GM12878 (cell line): ENCODE results near the gene GNAQ. TPM values are rescaled to one million over a fixed set of nuclear protein-coding genes. Genes with fewer than 3 reads are reported as not detected.

Experiments used
- KAT2A ChIP-seq: conservative IDR thresholded peaks from 2 replicates; pipeline ENCODE4 v1.6.1; 2011; ENCODE audit warnings: low read depth, low read length; ENCODE audit not compliant: control insufficient read depth
- MYC ChIP-seq: IDR thresholded peaks from 2 replicates; pipeline ENCODE4 v1.6.1; 2011; ENCODE audit warnings: mild to moderate bottlenecking, low read length, moderate library complexity, inconsistent platforms; ENCODE audit not compliant: insufficient read depth, insufficient replicate concordance, insufficient read length, severe bottlenecking
- NBN ChIP-seq: fragments of 450-650 bp; IDR thresholded peaks from 2 replicates; pipeline ENCODE4 v1.6.1; 2016
- SMAD5 ChIP-seq: IDR thresholded peaks from 2 replicates; pipeline ENCODE4 v1.6.1; 2016; ENCODE audit warnings: antibody characterized with exemption, low read depth
- ZBED1 ChIP-seq: IDR thresholded peaks from 2 replicates; pipeline ENCODE4 v1.6.1; 2016; ENCODE audit warnings: borderline replicate concordance
- polyA plus RNA-seq, 11 experiments: library from polyadenylated mRNA; depleted of rRNA in 4 of 11; unstranded in 6 of 11; stranded (reverse) in 5 of 11; fragments of >200 nt; fragmentation: Nextera tagmentation in 4 of 11; fragmentation: Illumina TruSeq in 1 of 11; extraction: Ambion mirVana in 4 of 11; extraction: Trizol in 1 of 11; gene quantifications; 1 replicate in 1 of 11; 2 replicates in 10 of 11; pipeline versions ENCODE4 v1.2.1 to v1.2.3, GENCODE V29; 2011 to 2016; ENCODE audit warnings: inconsistent platforms in 2 of 11, missing spikeins in 2 of 11, low read depth in 1 of 11
- total RNA-seq, 4 experiments: library from RNA; depleted of rRNA in 3 of 4; stranded (reverse); fragments of >200 nt in 3 of 4; fragmentation: Illumina TruSeq in 1 of 4; extraction: Trizol in 1 of 4; gene quantifications; 2 replicates each; pipeline versions ENCODE4 v1.2.1 to v1.2.3, GENCODE V29; 2013 to 2021
- TF ChIP-seq, protein P1 (sequence below): fragments of 450-650 bp; IDR thresholded peaks from 2 replicates; pipeline ENCODE4 v1.6.1; 2016; ENCODE audit warnings: mild to moderate bottlenecking, moderate library complexity, borderline replicate concordance
- TF ChIP-seq, protein P2 (sequence below): fragments of 450-650 bp; conservative IDR thresholded peaks from 2 replicates; pipeline ENCODE4 v1.6.1; 2017; ENCODE audit warnings: mild to moderate bottlenecking, moderate library complexity

GNAQ gene
- total and polyA plus RNA-seq, 10 of the 15 experiments (the other 5 are each of a cell fraction or from before 2014, with no cell fraction given): 0.15 to 47.2 (median 0.49) TPM

DNA sequence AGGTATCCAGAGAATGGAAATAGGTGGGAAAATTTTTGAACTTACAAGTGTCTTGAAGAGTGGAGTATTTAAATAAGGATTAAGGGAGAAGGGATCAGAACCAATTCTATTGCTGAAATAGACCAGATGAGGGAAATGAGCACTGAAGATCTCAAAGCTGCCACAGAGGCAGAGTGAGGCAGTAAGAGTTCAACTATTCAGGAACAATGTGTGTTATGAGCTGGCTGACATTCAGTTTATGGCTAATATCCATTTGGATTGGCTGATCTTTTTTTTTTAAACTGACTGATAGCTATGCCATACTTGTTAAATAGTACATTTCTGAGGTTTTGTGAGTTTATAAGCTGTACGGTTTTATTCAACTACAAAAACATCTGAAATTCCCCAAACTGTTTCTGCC lies 288.2 kb downstream of the GNAQ start (continued):
- TF ChIP-seq, protein P1, sequence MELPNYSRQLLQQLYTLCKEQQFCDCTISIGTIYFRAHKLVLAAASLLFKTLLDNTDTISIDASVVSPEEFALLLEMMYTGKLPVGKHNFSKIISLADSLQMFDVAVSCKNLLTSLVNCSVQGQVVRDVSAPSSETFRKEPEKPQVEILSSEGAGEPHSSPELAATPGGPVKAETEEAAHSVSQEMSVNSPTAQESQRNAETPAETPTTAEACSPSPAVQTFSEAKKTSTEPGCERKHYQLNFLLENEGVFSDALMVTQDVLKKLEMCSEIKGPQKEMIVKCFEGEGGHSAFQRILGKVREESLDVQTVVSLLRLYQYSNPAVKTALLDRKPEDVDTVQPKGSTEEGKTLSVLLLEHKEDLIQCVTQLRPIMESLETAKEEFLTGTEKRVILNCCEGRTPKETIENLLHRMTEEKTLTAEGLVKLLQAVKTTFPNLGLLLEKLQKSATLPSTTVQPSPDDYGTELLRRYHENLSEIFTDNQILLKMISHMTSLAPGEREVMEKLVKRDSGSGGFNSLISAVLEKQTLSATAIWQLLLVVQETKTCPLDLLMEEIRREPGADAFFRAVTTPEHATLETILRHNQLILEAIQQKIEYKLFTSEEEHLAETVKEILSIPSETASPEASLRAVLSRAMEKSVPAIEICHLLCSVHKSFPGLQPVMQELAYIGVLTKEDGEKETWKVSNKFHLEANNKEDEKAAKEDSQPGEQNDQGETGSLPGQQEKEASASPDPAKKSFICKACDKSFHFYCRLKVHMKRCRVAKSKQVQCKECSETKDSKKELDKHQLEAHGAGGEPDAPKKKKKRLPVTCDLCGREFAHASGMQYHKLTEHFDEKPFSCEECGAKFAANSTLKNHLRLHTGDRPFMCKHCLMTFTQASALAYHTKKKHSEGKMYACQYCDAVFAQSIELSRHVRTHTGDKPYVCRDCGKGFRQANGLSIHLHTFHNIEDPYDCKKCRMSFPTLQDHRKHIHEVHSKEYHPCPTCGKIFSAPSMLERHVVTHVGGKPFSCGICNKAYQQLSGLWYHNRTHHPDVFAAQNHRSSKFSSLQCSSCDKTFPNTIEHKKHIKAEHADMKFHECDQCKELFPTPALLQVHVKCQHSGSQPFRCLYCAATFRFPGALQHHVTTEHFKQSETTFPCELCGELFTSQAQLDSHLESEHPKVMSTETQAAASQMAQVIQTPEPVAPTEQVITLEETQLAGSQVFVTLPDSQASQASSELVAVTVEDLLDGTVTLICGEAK: no peak
- TF ChIP-seq SMAD5 (no peak), MYC (no peak), NBN (no peak), ZBED1 (no peak), KAT2A (no peak)
- TF ChIP-seq, protein P2, sequence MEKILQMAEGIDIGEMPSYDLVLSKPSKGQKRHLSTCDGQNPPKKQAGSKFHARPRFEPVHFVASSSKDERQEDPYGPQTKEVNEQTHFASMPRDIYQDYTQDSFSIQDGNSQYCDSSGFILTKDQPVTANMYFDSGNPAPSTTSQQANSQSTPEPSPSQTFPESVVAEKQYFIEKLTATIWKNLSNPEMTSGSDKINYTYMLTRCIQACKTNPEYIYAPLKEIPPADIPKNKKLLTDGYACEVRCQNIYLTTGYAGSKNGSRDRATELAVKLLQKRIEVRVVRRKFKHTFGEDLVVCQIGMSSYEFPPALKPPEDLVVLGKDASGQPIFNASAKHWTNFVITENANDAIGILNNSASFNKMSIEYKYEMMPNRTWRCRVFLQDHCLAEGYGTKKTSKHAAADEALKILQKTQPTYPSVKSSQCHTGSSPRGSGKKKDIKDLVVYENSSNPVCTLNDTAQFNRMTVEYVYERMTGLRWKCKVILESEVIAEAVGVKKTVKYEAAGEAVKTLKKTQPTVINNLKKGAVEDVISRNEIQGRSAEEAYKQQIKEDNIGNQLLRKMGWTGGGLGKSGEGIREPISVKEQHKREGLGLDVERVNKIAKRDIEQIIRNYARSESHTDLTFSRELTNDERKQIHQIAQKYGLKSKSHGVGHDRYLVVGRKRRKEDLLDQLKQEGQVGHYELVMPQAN: no peak
- TF ChIP-seq, all 136 proteins: peak for 0
